HG02970 (cell line): Measurements from ENCODE around the gene KRT86.
"Not testable (repeated sequence)": the region's sequence is repeated elsewhere in the genome, so short reads cannot be mapped to it uniquely, and the experiment has no call there.

Source experiments
- ATAC-seq: cut with Tn5 transposase; IDR thresholded peaks from one replicate; pipeline ENCODE4 v1.9.1; 2021; ENCODE audit warnings: mild to moderate bottlenecking, moderate library complexity, moderate number of reproducible peaks; ENCODE audit not compliant: unreplicated experiment, low FRiP score

Gene KRT86

DNA sequence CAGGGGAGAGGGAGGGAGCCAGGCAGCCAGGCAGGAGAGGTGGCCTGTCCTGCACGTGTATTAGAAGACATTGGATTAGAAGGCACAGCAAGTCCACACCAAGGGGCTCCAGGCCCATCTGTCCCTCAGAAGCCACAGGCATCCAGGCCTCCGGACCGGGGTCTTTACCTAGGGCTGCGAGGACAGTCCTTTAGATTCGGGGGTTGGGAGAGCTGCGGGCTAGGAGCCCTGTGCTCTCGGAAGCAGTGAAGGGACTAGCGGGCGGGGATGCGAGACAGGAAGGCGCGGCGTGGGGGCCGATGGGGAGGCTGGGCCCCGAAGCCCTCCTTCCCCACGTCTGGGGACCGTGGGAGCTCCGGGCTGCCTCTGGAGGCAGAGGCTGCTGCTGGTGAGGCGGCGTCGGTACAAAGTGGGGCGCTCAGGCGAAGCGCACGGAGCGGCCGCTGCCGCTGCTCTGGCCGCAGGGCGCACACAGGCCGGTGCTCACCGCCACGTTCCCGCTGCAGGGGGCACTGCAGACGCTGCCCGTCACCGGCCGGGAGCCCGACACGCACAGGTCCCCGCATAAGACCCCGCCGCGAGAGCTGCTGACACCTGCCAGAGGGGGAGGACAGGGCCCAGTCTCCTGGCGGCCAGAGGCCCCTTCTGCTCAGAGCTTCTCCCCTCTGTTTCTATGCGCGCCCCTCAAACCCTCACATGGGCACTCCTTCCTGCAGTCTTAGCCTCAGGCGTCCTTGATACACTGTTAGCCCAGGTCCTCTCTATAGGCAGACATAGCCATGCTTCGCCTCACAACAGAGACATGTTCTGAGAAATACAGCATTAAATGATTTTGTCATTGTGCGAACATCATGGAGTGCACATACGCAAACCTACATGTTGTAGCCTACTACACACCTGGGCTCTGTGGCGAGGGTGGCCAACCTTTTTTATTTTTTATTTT is 24.1 kb upstream of the KRT86 start:
- ATAC-seq: no peak

DNA sequence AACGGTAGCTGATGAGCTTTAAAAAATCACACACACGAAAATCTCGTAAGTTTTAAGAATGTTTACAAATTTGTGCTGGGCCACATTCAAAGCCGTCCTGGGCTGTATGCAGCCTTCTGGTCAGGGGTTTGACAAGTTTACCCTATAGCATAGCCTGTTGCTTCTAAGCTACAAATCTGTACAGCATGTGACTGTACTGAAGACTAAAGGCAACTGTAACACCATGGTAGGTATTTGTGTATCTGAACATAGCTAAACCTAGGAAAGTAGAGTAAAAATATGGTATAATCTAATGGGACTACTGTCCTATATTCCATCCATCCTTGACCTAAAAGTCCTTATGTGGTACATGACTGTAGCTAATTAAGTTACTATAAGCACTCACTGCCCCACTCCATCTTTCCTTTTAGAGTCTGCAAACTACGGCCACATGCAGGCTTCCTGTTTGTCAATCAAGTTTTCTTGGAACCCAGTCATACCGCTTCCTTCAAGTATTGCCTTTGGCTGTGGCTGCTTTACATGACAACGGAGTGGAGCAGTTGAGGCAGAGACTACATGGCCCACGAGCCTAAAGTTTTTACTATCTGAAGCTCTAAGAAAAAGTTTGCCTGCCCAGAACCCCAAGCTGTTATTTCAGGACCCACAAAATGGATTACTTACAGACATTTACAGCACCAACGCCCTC is 22.9 kb upstream of the KRT86 start:
- no peak for ATAC-seq

DNA sequence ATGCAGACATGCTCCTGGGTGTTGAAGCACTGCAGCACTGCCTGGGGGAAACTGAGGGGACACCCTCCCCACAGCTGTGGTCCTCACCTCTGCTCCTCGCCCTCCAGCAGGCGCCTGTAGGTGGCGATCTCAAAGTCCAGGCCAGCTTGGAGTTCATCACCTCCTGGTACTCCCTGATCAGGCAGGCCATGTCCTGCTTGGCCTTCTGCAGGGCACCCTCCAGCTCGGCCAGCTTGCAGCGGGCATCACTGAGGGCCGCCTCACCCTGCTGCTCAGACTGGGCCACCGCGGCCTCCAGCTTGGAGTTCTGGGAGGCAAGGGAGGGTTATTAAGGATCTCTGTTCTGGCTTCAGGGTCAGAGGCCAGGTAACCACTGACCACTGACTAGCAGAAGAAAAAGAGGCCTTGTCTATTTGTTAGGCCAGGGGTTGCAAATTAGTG is 22.2 kb upstream of the KRT86 start:
- not testable (repeated sequence) for ATAC-seq

GRCh38 chr12:52252728-52253343 is 21.6 kb upstream of the KRT86 start:
- no peak for ATAC-seq

DNA sequence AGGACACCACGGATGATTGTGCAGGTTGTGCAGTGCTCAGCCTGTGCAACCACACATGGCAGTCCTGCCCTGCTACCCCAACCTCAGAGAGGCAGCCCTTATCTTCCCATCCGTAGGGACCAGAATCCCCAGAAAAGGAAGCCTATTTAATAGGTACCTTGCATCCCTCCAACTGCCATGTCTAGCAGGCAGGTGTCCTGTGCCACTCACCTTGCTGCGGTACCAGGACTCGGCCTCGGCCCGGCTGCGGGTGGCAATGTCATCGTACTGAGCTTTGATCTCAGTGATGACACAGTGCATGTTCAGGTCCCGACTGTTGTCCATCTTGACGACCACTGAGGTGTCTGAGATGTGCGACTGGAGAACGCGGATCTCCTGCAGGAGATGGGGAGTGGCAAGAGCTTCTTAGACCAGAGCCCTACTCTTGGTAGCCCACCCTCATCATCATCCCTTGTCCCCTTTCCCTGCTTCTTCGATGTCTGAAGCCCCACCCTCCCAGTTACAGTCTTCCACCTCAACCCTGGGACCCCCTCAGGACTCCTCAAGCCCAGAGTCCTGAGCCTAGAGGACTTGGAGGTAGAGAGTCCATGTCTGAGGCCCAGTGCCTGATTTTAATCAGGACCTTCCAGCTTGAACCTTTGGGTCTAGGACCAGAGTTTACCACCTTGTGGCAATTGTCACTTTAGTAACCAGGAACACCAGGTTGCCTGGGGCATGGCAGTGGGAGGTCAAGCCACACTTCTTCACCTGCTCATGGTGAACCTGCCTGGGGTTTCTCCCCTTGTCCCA is 20.9 kb upstream of the KRT86 start:
- no peak for ATAC-seq

- no peak for ATAC-seq
These were observed 20.1 kb upstream of the KRT86 start for GRCh38 chr12:52254180-52254964.

- no peak for ATAC-seq
These were observed 19.3 kb upstream of the KRT86 start for GRCh38 chr12:52254965-52255751.

- ATAC-seq: no peak
These were observed 18.4 kb upstream of the KRT86 start for GRCh38 chr12:52255926-52256583.

- ATAC-seq: no peak
These were observed 17.9 kb upstream of the KRT86 start for GRCh38 chr12:52256584-52256935.

- ATAC-seq: no peak
These were observed 17.3 kb upstream of the KRT86 start for GRCh38 chr12:52257074-52257551.

DNA sequence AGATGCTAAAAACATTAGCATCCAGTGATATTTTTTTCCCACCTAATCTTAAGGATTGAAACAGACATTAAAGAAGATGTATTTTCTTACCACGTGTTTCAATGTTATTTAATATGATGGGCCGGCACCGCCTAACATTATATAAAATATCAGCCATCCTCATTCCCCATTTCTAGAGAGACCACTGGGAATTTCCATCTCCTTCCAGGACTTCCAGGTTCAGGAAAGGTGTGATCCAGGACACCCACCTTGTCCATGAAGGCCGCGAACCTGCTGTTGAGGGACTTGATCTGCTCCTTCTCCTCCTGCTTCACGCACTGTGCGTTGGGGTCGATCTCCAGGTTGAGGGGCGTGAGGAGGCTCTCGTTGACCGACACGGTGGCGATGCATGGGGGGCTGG is 16.5 kb upstream of the KRT86 start:
- not testable (repeated sequence) for ATAC-seq

GRCh38 chr12:52258335-52258901 is 16.0 kb upstream of the KRT86 start:
- no peak for ATAC-seq

DNA sequence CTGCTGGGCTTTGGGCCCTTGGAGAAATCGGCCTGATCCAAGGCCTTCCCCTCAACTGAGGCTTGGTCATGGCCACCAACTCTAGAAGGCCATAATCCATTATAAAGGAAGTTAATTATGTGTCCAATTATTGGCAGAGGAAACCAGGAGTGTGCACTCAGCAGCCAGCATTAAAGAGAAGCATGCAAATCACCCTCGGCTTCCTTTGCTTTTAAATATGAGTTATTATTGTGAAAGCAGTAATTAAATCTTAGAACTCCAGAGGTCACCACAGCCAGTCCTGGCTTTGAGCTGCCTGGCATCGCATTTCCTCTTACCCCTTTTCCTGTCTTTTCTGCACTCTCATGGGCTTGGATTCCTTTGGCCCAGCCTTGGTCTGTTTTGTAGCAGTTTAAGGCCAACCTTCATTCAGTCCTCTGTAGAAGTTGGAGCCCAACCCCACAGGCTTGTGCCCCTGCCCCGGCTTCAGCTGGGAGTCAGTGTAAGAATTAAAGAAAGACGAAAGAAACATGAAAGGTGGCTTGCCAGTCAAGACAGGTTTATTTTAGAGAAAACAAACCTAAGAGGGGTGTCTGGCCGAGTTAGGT is 14.7 kb upstream of the KRT86 start:
- no peak for ATAC-seq

GRCh38 chr12:52260361-52261207 is 13.9 kb upstream of the KRT86 start:
- ATAC-seq: no peak

- no peak for ATAC-seq
These were observed 13.3 kb upstream of the KRT86 start for GRCh38 chr12:52261208-52261484.

DNA sequence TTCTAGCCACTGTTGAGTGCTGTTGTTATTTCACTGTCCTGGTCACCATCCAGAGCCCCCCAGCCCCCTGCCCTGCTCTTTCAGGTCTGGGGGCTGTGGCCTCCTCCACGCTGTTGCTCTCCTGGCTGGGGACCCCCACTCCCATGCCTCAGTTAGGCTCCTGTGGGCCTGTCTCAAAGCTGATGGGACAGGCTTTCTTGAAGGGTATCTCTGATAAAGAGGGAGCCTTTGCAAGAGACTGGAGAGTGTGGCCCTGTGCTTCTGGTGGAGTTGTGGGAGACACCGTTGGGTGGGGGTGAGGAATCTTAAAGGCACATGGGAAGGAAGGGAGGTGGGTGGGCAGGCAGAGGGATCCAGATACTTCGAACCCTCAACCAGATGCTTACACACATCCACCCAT is 12.2 kb upstream of the KRT86 start:
- no peak for ATAC-seq
